GM23338 (cell line): ENCODE results near the gene RIMS3.

Experiments
- CREB1 ChIP-seq: fragments of 250-450 bp; sonication (Bioruptor Pico); IDR thresholded peaks from 2 replicates; pipeline ENCODE4 v1.5.0; 2020; ENCODE audit warnings: low read depth, mild to moderate bottlenecking, moderate library complexity
- CTCF ChIP-seq, 2 experiments: fragments of 200-600 bp in 1 of 2; sonication (generic) in 1 of 2; conservative IDR thresholded peaks; 2 replicates each; pipeline versions ENCODE4 v1.5.1 to v1.6.1; 2016 to 2017; ENCODE audit warnings: antibody characterized with exemption in 2 of 2, low read depth in 2 of 2, mild to moderate bottlenecking in 2 of 2, moderate library complexity in 1 of 2
- EZH2 ChIP-seq: fragments of 200-600 bp; sonication (generic); IDR thresholded peaks from one replicate; pipeline ENCODE4 v1.8.0; 2017; ENCODE audit warnings: antibody characterized with exemption, mild to moderate bottlenecking, low read depth; ENCODE audit not compliant: unreplicated experiment
- POLR2AphosphoS5 ChIP-seq: IDR thresholded peaks from 2 replicates; pipeline ENCODE4 v1.6.1; 2016; ENCODE audit warnings: antibody characterized with exemption, low read depth
- REST ChIP-seq: IDR thresholded peaks from one replicate; pipeline ENCODE4 v1.6.1; 2018; ENCODE audit warnings: antibody characterized with exemption; ENCODE audit not compliant: unreplicated experiment
- ZNF331 ChIP-seq: fragments of 250-450 bp; sonication (Bioruptor Pico); IDR thresholded peaks from 2 replicates; pipeline ENCODE4 v1.5.0; 2020; ENCODE audit warnings: low read depth, mild to moderate bottlenecking, moderate library complexity

GRCh38 chr1:40689737-40690136, 24.3 kb upstream of the RIMS3 start:
- TF ChIP-seq CTCF (conservative IDR thresholded peaks at IDR 0.05; ENCODE audit: low read depth in 2 of 2) (no peak), POLR2AphosphoS5 (no peak), EZH2 (no peak), ZNF331 (CRISPR knock-in tag) (no peak), CREB1 (CRISPR knock-in tag) (no peak), REST (no peak)
